Progenitor cell of endocrine pancreas (in vitro differentiated cells): Measurements from ENCODE around the gene IL36B. TPM values are rescaled to one million over a fixed set of nuclear protein-coding genes. Genes with fewer than 3 reads are reported as not detected.

Experiments
- DNase-seq: peaks from one replicate; pipeline ENCODE4 v3.0.0; 2021; ENCODE audit warnings: low spot score; ENCODE audit not compliant: unreplicated experiment
- H3K27ac Mint-ChIP-seq: 2 replicates; pipeline ENCODE4 v1.8.0; 2021; ENCODE audit warnings: mild to moderate bottlenecking, moderate library complexity, mixed read lengths
- H3K27me3 Mint-ChIP-seq: 2 replicates; pipeline ENCODE4 v1.8.0; 2021; ENCODE audit warnings: mixed read lengths
- H3K36me3 Mint-ChIP-seq: 2 replicates; pipeline ENCODE4 v1.8.0; 2022; ENCODE audit warnings: mixed read lengths; ENCODE audit not compliant: insufficient read depth
- H3K4me1 Mint-ChIP-seq: 2 replicates; pipeline ENCODE4 v1.8.0; 2021; ENCODE audit warnings: low read depth, mixed read lengths
- H3K4me3 Mint-ChIP-seq: 2 replicates; pipeline ENCODE4 v1.8.0; 2021; ENCODE audit warnings: low read depth, mild to moderate bottlenecking, moderate library complexity, mixed read lengths
- H3K9me3 Mint-ChIP-seq: 2 replicates; pipeline ENCODE4 v1.8.0; 2021; ENCODE audit warnings: low read depth, mixed read lengths
- CTCF ChIP-seq: fragments of 200-600 bp; sonication (generic); IDR thresholded peaks from one replicate; pipeline ENCODE4 v1.5.0; 2021; ENCODE audit warnings: antibody characterized with exemption, mild to moderate bottlenecking; ENCODE audit not compliant: unreplicated experiment
- total RNA-seq: library from RNA; stranded (reverse); gene quantifications from 2 replicates; pipeline ENCODE4 v1.2.1, GENCODE V29; 2021

The IL36B gene
- total RNA-seq, 1 donor from 2014 or later = not detected

- Mint-ChIP-seq H3K27ac (no peak within 1 kb of the TSS), H3K36me3 (no peaks in the 10 kb centered on the region), H3K27me3 (peaks cover 29% of the 10 kb centered on the region), H3K4me1 (no peaks in the 10 kb centered on the region), H3K9me3 (peaks cover 16% of the 10 kb centered on the region), H3K4me3 (no peak within 1 kb of the TSS)
- no peak for DNase-seq
- TF ChIP-seq CTCF = no peak
Observed at GRCh38 chr2:113005030-113005509, 47.6 kb downstream of the IL36B start, which contains the start of gene IL36A. Gene IL36A (plus strand): TSS chr2:113005459. CDS start chr2:113005872, 413 bp downstream.

- H3K4me3 Mint-ChIP-seq = no peak overlapping the region
Observed at GRCh38 chr2:113002677-113003076, 50.0 kb downstream of the IL36B start.

GRCh38 chr2:113000436-113000835 is 52.2 kb downstream of the IL36B start:
- Mint-ChIP-seq H3K9me3 (peaks cover 23% of the 10 kb centered on the region), H3K27me3 (peaks cover 24% of the 10 kb centered on the region), H3K4me1 (no peaks in the 10 kb centered on the region), H3K4me3 (no peak overlapping the region), H3K27ac (no peak overlapping the region), H3K36me3 (no peaks in the 10 kb centered on the region)
- DNase-seq = no peak
- TF ChIP-seq CTCF = no peak

More at GRCh38 chr2:113002677-113003076, 50.0 kb downstream of the IL36B start:
- no peak overlapping the region for H3K27ac Mint-ChIP-seq
- H3K36me3 Mint-ChIP-seq = no peaks in the 10 kb centered on the region
- H3K27me3 Mint-ChIP-seq = peaks cover 32% of the 10 kb centered on the region
- H3K9me3 Mint-ChIP-seq = peaks cover 23% of the 10 kb centered on the region
- DNase-seq = no peak
- TF ChIP-seq CTCF = no peak
- no peaks in the 10 kb centered on the region for H3K4me1 Mint-ChIP-seq

GRCh38 chr2:112997151-112997550 is 55.5 kb downstream of the IL36B start:
- peaks cover 34% of the 10 kb centered on the region for H3K27me3 Mint-ChIP-seq
- H3K36me3 Mint-ChIP-seq = no peaks in the 10 kb centered on the region
- TF ChIP-seq CTCF = no peak
- no peak overlapping the region for H3K27ac Mint-ChIP-seq
- no peak for DNase-seq
- H3K4me3 Mint-ChIP-seq = no peak overlapping the region
- no peaks in the 10 kb centered on the region for H3K4me1 Mint-ChIP-seq
- H3K9me3 Mint-ChIP-seq = peaks cover 25% of the 10 kb centered on the region

DNA sequence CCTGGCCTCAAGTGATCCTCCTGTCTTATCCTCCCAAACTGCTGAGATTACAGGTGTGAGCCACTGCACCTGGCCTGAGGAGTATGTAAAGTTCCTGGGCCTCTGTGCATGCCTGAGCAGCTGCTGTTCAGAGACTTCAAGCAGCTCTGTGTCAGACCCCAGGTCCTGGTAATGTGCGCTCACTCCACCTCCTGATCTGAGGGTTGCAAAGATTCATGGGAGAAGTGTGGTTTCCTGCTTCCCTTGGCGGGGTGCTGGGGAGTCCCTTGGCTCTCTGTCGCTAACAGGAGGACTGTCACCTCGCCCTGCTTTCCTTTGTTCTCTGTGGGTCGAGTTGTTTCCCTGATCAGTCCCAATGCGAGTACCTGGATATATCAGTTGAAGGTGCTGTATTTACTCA is 56.0 kb downstream of the IL36B start:
- no peak for TF ChIP-seq CTCF
- peaks cover 36% of the 10 kb centered on the region for H3K27me3 Mint-ChIP-seq
- H3K4me3 Mint-ChIP-seq = no peak overlapping the region
- H3K36me3 Mint-ChIP-seq = no peaks in the 10 kb centered on the region
- peaks cover 27% of the 10 kb centered on the region for H3K9me3 Mint-ChIP-seq
- H3K27ac Mint-ChIP-seq = no peak overlapping the region
- H3K4me1 Mint-ChIP-seq = no peaks in the 10 kb centered on the region
- DNase-seq = no peak
